WTC11 (cell line): ENCODE results near the gene PRSS33.

Experiments
- ZNF121 ChIP-seq: sonication (generic); formaldehyde crosslinking; IDR thresholded peaks from 2 replicates; pipeline ENCODE4 v1.8.0; 2023; ENCODE audit warnings: missing genetic modification reagents
- ZNF671 ChIP-seq: fragments of 250-450 bp; sonication (Bioruptor Pico); IDR thresholded peaks from 2 replicates; pipeline ENCODE4 v1.8.0; 2021; ENCODE audit warnings: mild to moderate bottlenecking
- TF ChIP-seq, protein P1 (sequence below): fragments of 200-600 bp; IDR thresholded peaks from 2 replicates; pipeline ENCODE4 v1.8.0; 2022; ENCODE audit warnings: antibody characterized with exemption
- TF ChIP-seq, protein P2 (sequence below): sonication (generic); formaldehyde crosslinking; IDR thresholded peaks from 2 replicates; pipeline ENCODE4 v1.8.1; 2022; ENCODE audit warnings: low read depth, mild to moderate bottlenecking, moderate library complexity, missing genetic modification reagents, borderline replicate concordance
- TF ChIP-seq, protein P3 (sequence below): sonication (generic); formaldehyde crosslinking; conservative IDR thresholded peaks from 2 replicates; pipeline ENCODE4 v1.8.1; 2022; ENCODE audit warnings: mild to moderate bottlenecking, missing genetic modification reagents

DNA sequence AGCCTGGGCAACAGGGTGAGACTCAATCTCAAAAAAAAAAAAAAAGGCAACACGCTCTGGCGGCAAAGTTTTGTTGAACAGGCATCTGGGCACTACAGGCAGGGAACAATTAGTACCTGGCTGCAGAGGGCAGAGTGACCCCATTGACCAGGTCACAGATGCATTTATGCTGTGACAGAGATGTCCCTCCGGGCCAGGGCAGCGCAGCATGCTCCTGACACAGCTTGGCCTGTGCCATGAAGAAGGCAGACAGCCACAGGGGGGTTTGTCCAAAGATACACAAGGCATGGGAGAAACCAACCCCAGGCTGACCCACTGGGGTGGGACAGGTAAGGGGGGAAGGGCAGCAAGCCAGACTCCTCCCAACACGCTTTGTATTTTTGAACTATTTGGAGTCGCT, 42.6 kb downstream of the PRSS33 start:
- TF ChIP-seq, protein P1, sequence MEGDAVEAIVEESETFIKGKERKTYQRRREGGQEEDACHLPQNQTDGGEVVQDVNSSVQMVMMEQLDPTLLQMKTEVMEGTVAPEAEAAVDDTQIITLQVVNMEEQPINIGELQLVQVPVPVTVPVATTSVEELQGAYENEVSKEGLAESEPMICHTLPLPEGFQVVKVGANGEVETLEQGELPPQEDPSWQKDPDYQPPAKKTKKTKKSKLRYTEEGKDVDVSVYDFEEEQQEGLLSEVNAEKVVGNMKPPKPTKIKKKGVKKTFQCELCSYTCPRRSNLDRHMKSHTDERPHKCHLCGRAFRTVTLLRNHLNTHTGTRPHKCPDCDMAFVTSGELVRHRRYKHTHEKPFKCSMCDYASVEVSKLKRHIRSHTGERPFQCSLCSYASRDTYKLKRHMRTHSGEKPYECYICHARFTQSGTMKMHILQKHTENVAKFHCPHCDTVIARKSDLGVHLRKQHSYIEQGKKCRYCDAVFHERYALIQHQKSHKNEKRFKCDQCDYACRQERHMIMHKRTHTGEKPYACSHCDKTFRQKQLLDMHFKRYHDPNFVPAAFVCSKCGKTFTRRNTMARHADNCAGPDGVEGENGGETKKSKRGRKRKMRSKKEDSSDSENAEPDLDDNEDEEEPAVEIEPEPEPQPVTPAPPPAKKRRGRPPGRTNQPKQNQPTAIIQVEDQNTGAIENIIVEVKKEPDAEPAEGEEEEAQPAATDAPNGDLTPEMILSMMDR: no peak
- TF ChIP-seq, protein P2, sequence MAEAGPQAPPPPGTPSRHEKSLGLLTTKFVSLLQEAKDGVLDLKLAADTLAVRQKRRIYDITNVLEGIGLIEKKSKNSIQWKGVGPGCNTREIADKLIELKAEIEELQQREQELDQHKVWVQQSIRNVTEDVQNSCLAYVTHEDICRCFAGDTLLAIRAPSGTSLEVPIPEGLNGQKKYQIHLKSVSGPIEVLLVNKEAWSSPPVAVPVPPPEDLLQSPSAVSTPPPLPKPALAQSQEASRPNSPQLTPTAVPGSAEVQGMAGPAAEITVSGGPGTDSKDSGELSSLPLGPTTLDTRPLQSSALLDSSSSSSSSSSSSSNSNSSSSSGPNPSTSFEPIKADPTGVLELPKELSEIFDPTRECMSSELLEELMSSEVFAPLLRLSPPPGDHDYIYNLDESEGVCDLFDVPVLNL (CRISPR knock-in tag): no peak
- TF ChIP-seq ZNF671 (CRISPR knock-in tag): no peak
- TF ChIP-seq, protein P3, sequence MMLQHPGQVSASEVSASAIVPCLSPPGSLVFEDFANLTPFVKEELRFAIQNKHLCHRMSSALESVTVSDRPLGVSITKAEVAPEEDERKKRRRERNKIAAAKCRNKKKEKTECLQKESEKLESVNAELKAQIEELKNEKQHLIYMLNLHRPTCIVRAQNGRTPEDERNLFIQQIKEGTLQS: no peak
- TF ChIP-seq ZNF121 (CRISPR knock-in tag): no peak
